GM12891 (cell line): ENCODE measurements around the gene ANKLE2.

Experiments used
- PAX5 ChIP-seq: IDR thresholded peaks from 2 replicates; pipeline ENCODE4 v1.6.1; 2011; ENCODE audit warnings: low read length, moderate library complexity, mild to moderate bottlenecking; ENCODE audit not compliant: insufficient read depth, severe bottlenecking
- POLR2A ChIP-seq: IDR thresholded peaks from 2 replicates; pipeline ENCODE4 v1.6.1; 2011; ENCODE audit warnings: low read depth, low read length, control low read depth
- POLR2AphosphoS5 ChIP-seq: IDR thresholded peaks from 2 replicates; pipeline ENCODE4 v1.6.1; 2011; ENCODE audit warnings: low read depth, low read length, control low read depth
- POU2F2 ChIP-seq: IDR thresholded peaks from 2 replicates; pipeline ENCODE4 v1.6.1; 2011; ENCODE audit warnings: low read depth, mild to moderate bottlenecking, control low read depth, low read length, moderate library complexity
- SPI1 ChIP-seq: IDR thresholded peaks from 2 replicates; pipeline ENCODE4 v1.6.1; 2011; ENCODE audit warnings: low read depth, low read length, control low read depth
- TAF1 ChIP-seq: IDR thresholded peaks from 2 replicates; pipeline ENCODE4 v1.6.1; 2011; ENCODE audit warnings: low read depth, low read length, control low read depth

DNA sequence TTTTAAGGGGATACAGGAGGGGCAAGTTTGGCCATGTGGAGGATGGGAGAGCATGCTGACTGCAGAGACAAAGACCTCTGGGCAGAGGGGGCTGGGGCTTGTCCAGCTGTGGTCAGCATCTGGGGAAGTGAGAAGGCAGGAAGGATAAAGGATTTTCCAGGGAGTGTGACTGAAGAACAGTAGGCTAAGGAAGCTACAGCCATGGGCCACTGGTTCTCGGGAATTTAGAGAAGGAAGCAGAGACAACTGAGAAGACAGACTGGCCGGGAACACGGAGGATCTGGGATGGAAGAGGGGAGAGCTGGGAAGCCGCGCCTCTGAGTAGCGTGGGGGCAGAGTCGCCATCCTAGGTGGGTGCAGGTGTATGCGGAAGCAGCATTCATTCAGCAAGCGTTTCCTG, 58.0 kb downstream of the ANKLE2 start:
- TF ChIP-seq POLR2A (no peak), SPI1 (no peak), POLR2AphosphoS5 (no peak), TAF1 (no peak), POU2F2 (no peak), PAX5 (no peak)
